ENCODE measurements around the gene GALNT17.

Gene GALNT17

GRCh38 chr7:71135663-71136062 is 3.7 kb downstream of the GALNT17 start:
- Histone ChIP-seq H3K36me3 (ENCODE audit: insufficient read depth, low read length) (peaks cover 37% of the 10 kb centered on the region), H3K4me3 (ENCODE audit: low read length) (no peak overlapping the region), H3K4me1 (ENCODE audit: insufficient read depth, low read length) (peaks cover 22% of the 10 kb centered on the region), H3K27me3 (ENCODE audit: insufficient read depth, low read length) (no peaks in the 10 kb centered on the region), H3K9me3 (ENCODE audit: low read length) (peaks cover 4% of the 10 kb centered on the region), H2AFZ (ENCODE audit: low read depth, low read length) (no peak overlapping the region)

DNA sequence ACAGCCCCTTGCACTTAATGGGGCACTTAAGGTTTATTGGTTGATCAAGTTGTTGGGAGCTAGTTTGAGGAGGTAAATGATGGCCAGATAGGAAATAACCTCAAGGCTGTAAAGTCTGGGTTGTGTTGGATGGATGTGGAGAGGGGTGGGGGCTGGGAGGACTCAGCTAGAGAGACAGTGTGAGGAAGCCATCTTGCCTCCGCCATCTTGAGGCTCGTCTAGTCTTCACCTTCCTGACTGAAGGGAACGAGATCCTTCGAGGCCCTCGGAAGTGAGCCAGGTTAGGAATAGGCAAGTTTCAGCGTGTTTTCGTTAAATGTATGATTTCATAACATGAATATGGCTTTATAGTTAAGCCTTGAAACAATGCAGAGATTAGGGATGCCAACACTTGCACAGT is 5.5 kb downstream of the GALNT17 start:
- Histone ChIP-seq H3K4me3 (ENCODE audit: low read length) (no peak overlapping the region), H3K9me3 (ENCODE audit: low read length) (peaks cover 4% of the 10 kb centered on the region), H3K4me1 (ENCODE audit: insufficient read depth, low read length) (peaks cover 19% of the 10 kb centered on the region), H3K36me3 (ENCODE audit: insufficient read depth, low read length) (peaks cover 46% of the 10 kb centered on the region), H3K27me3 (ENCODE audit: insufficient read depth, low read length) (no peaks in the 10 kb centered on the region), H2AFZ (ENCODE audit: low read depth, low read length) (no peak overlapping the region)

DNA sequence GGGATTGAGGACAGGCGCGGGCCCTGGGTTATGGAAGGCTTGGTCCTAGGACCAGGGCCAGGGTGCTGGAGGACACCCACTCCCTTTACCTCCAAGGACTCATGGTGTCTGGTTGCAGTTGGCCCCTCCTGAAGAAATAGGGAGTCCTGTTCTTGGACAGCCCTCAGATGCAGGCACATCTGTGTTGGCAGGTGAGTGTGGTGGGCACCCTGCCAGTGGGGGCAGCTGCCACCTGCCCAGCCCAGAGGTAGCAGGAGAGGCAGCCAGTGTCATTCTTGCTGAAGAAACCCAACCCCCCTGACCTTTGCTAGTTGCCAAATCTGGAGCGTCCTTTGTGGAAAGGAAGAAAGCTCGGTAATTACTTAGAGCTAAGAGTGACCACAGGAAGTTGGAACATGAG is 8.3 kb downstream of the GALNT17 start:
- Histone ChIP-seq H3K27me3 (ENCODE audit: insufficient read depth, low read length) (no peaks in the 10 kb centered on the region), H3K4me1 (ENCODE audit: insufficient read depth, low read length) (peaks cover 4% of the 10 kb centered on the region), H3K4me3 (ENCODE audit: low read length) (no peak overlapping the region), H3K9me3 (ENCODE audit: low read length) (peaks cover 13% of the 10 kb centered on the region), H2AFZ (ENCODE audit: low read depth, low read length) (no peak overlapping the region), H3K36me3 (ENCODE audit: insufficient read depth, low read length) (peaks cover 48% of the 10 kb centered on the region)

- Histone ChIP-seq H3K4me3 (ENCODE audit: low read length) (no peak overlapping the region), H3K36me3 (ENCODE audit: insufficient read depth, low read length) (peaks cover 52% of the 10 kb centered on the region), H3K27me3 (ENCODE audit: insufficient read depth, low read length) (no peaks in the 10 kb centered on the region), H3K9me3 (ENCODE audit: low read length) (peaks cover 13% of the 10 kb centered on the region), H2AFZ (ENCODE audit: low read depth, low read length) (no peak overlapping the region), H3K4me1 (ENCODE audit: insufficient read depth, low read length) (peaks cover 5% of the 10 kb centered on the region)
These were observed 13.0 kb downstream of the GALNT17 start for GRCh38 chr7:71144963-71145362.

DNA sequence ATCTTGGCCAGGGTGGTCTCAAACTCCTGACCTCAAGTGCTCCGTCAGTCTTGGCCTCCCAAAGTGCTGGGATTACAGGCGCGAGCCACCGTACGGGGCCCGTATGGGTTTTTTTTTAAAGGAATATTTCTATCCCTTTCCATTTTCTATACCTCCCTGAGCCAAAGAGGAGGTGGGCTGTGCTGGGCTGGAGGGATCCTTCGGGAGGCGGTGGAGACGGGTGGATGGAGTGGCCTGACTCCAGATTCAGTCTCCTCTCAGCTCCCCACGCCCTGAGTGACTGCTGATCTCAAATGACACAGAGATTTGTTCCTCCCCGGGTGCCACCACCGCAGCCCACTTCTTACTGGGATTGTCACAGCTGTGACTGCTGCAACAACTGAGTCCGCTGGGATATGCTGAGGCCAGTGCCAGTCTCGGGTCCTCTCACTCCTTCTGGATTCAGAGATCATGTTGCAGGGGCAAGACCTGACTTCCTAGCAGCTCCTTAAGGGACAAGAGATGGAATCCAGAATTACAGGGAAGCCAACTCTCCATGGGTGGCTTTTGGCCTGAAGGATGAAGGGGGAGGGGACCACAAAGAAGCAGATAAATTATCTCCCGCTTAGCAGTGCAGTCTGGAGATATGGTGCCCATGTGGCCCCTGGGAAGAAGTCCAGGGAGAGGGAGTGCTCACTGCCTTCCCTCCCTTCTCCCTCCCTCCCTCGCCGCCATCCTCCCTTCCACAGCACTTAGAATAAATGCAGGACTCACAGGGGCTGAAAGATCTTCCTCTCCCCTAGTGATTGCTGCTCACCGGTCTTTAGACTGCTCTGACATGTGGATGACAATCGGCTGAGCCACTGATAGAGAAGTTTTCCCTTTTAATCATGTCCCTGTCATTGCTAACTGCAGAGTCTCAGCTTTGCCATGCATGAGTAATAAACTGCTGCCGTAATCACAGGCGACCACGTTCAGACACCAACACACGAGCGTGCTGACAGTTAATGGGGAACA is 14.3 kb downstream of the GALNT17 start:
- Histone ChIP-seq H2AFZ (ENCODE audit: low read depth, low read length) (no peak overlapping the region), H3K36me3 (ENCODE audit: insufficient read depth, low read length) (peaks cover 52% of the 10 kb centered on the region), H3K4me1 (ENCODE audit: insufficient read depth, low read length) (peaks cover 5% of the 10 kb centered on the region), H3K27me3 (ENCODE audit: insufficient read depth, low read length) (no peaks in the 10 kb centered on the region), H3K9me3 (ENCODE audit: low read length) (peaks cover 18% of the 10 kb centered on the region), H3K4me3 (ENCODE audit: low read length) (no peak overlapping the region)

- H3K36me3 ChIP-seq (ENCODE audit: insufficient read depth, low read length) = peaks cover 47% of the 10 kb centered on the region
- no peak overlapping the region for H3K4me3 ChIP-seq (ENCODE audit: low read length)
These were observed 16.2 kb downstream of the GALNT17 start for GRCh38 chr7:71148098-71148497.

DNA sequence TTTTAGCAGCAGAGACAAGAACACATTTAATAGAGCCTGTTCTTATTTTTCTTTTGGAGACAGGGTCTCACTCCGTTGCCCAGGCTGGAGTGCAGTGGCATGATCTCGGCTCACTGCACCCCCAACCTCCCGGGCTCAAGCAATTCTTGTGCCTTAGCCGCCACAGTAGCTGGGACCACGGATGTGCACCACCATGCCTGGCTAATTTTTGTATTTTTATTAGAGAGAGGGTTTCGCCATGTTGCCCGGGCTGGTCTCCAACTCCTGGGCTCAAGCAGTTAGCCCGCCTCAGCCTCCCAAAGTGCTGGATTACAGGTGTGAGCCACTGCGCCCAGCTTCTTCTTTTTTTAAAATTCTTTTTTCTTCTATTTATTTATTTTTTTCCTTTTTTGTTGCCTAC is 23.3 kb downstream of the GALNT17 start:
- Histone ChIP-seq H3K4me3 (ENCODE audit: low read length) (no peak overlapping the region), H3K9me3 (ENCODE audit: low read length) (peaks cover 8% of the 10 kb centered on the region), H3K4me1 (ENCODE audit: insufficient read depth, low read length) (no peaks in the 10 kb centered on the region), H3K36me3 (ENCODE audit: insufficient read depth, low read length) (peaks cover 23% of the 10 kb centered on the region), H3K27me3 (ENCODE audit: insufficient read depth, low read length) (no peaks in the 10 kb centered on the region), H2AFZ (ENCODE audit: low read depth, low read length) (no peak overlapping the region)

More at GRCh38 chr7:71148098-71148497, 16.2 kb downstream of the GALNT17 start:
- H2AFZ ChIP-seq (ENCODE audit: low read depth, low read length) = no peak overlapping the region
- H3K27me3 ChIP-seq (ENCODE audit: insufficient read depth, low read length) = no peaks in the 10 kb centered on the region
- peaks cover 5% of the 10 kb centered on the region for H3K4me1 ChIP-seq (ENCODE audit: insufficient read depth, low read length)
- H3K9me3 ChIP-seq (ENCODE audit: low read length) = peaks cover 15% of the 10 kb centered on the region

DNA sequence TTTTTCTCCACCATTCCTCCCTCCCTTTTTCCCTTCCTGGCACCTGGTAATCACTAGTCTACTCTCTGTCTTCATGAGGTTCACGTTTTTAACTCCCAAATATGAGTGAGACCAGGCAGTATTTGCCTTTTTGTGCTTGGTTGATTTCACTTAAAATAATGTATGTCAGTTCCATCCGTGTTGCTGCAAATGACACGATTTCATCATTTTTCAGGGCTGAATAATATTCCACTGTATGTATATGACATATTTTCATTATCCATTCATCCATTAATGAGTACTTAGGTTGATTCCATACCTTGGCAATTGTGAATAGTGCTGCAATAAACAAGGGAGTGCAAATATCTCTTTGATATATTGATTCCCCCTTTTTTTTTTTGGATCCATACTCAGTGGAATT is 25.8 kb downstream of the GALNT17 start:
- peaks cover 11% of the 10 kb centered on the region for H3K36me3 ChIP-seq (ENCODE audit: insufficient read depth, low read length)

GRCh38 chr7:71165708-71166107 is 33.8 kb downstream of the GALNT17 start:
- H3K9me3 ChIP-seq (ENCODE audit: low read length) = peaks cover 4% of the 10 kb centered on the region
- no peak overlapping the region for H3K4me3 ChIP-seq (ENCODE audit: low read length)
- H3K27me3 ChIP-seq (ENCODE audit: insufficient read depth, low read length) = no peaks in the 10 kb centered on the region
- no peaks in the 10 kb centered on the region for H3K4me1 ChIP-seq (ENCODE audit: insufficient read depth, low read length)
- no peak overlapping the region for H2AFZ ChIP-seq (ENCODE audit: low read depth, low read length)
- peaks cover 5% of the 10 kb centered on the region for H3K36me3 ChIP-seq (ENCODE audit: insufficient read depth, low read length)

More for the DNA sequence above, 25.8 kb downstream of the GALNT17 start:
- Histone ChIP-seq H2AFZ (ENCODE audit: low read depth, low read length) (no peak overlapping the region), H3K4me3 (ENCODE audit: low read length) (no peak overlapping the region), H3K9me3 (ENCODE audit: low read length) (peaks cover 3% of the 10 kb centered on the region), H3K4me1 (ENCODE audit: insufficient read depth, low read length) (no peaks in the 10 kb centered on the region), H3K27me3 (ENCODE audit: insufficient read depth, low read length) (no peaks in the 10 kb centered on the region)

- Histone ChIP-seq H3K4me1 (ENCODE audit: insufficient read depth, low read length) (no peaks in the 10 kb centered on the region), H3K36me3 (ENCODE audit: insufficient read depth, low read length) (peaks cover 2% of the 10 kb centered on the region), H2AFZ (ENCODE audit: low read depth, low read length) (no peak overlapping the region)
These were observed 39.5 kb downstream of the GALNT17 start for GRCh38 chr7:71171476-71171875.

DNA sequence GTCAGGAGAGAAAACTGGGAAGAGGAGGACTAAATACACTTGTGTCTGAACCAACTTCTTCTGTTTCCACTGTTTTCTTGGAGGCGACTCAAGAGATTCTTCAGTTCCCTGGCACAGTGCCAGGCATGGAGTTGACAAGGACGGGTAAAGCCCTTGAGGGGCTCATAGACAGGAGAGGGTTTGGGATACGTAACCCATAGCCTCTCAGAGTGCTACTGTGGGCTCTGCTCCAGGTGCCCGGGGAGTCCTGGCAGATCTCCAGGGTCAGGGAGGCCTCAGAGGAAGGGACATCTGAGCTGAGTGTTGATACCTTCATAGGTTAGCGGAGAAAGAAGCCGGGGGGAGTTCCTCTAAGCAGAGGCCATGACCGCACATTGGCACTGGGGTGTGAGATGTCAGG is 42.0 kb downstream of the GALNT17 start:
- Histone ChIP-seq H2AFZ (ENCODE audit: low read depth, low read length) (no peak overlapping the region), H3K4me3 (ENCODE audit: low read length) (no peak overlapping the region), H3K4me1 (ENCODE audit: insufficient read depth, low read length) (no peaks in the 10 kb centered on the region)

More at GRCh38 chr7:71171476-71171875, 39.5 kb downstream of the GALNT17 start:
- Histone ChIP-seq H3K9me3 (ENCODE audit: low read length) (no peaks in the 10 kb centered on the region), H3K4me3 (ENCODE audit: low read length) (no peak overlapping the region), H3K27me3 (ENCODE audit: insufficient read depth, low read length) (no peaks in the 10 kb centered on the region)

DNA sequence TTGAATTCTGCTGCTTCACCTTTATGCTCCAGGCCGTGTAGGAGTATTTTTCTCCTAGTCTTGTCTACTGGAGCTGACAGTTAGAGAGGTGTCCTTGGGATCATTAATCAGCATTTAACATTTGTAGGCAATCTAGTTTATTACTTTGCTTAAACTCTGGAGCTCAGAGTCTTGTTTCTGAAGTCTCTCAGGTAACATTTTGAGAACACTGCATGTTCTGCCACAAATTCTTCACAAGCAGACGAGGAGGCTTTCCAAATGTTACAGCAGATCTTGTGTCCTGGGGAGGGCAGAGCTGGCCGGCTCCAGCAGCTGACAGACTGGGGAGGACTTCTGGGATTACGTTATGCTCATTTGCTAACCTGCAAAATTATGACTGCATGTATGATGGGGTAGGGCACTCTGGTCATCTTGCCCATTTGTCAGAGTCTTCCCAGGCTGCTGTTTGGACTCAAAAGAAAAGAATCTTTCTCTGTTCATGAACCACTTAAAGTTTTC is 50.5 kb downstream of the GALNT17 start:
- H3K4me3 ChIP-seq (ENCODE audit: low read length) = no peak overlapping the region
- H3K27me3 ChIP-seq (ENCODE audit: insufficient read depth, low read length) = no peaks in the 10 kb centered on the region
- H3K4me1 ChIP-seq (ENCODE audit: insufficient read depth, low read length) = peaks cover 4% of the 10 kb centered on the region
- peaks cover 2% of the 10 kb centered on the region for H3K36me3 ChIP-seq (ENCODE audit: insufficient read depth, low read length)
- H2AFZ ChIP-seq (ENCODE audit: low read depth, low read length) = no peak overlapping the region
- H3K9me3 ChIP-seq (ENCODE audit: low read length) = peaks cover 3% of the 10 kb centered on the region

More for the DNA sequence above, 42.0 kb downstream of the GALNT17 start:
- no peaks in the 10 kb centered on the region for H3K9me3 ChIP-seq (ENCODE audit: low read length)
- no peaks in the 10 kb centered on the region for H3K36me3 ChIP-seq (ENCODE audit: insufficient read depth, low read length)
- no peaks in the 10 kb centered on the region for H3K27me3 ChIP-seq (ENCODE audit: insufficient read depth, low read length)

- no peak overlapping the region for H3K4me3 ChIP-seq (ENCODE audit: low read length)
- no peaks in the 10 kb centered on the region for H3K27me3 ChIP-seq (ENCODE audit: insufficient read depth, low read length)
- H3K9me3 ChIP-seq (ENCODE audit: low read length) = peaks cover 5% of the 10 kb centered on the region
- H3K4me1 ChIP-seq (ENCODE audit: insufficient read depth, low read length) = peaks cover 4% of the 10 kb centered on the region
- no peak overlapping the region for H2AFZ ChIP-seq (ENCODE audit: low read depth, low read length)
- peaks cover 2% of the 10 kb centered on the region for H3K36me3 ChIP-seq (ENCODE audit: insufficient read depth, low read length)
These were observed 52.2 kb downstream of the GALNT17 start for GRCh38 chr7:71184136-71184535.

All from neuron (in vitro differentiated cells).